Adrenal gland (tissue), 5 donors: ENCODE results near the gene ZNF503.

Experiments used
- CTCF ChIP-seq, 6 experiments: fragments of 450-650 bp in 4 of 6; fragments of 200-600 bp in 2 of 6; sonication (generic) in 1 of 6; IDR thresholded peaks; 1 replicate in 5 of 6; 2 replicates in 1 of 6; pipeline versions ENCODE4 v1.5.1 to v1.8.0; 2016 to 2021; ENCODE audit warnings: antibody characterized with exemption in 6 of 6, mild to moderate bottlenecking in 2 of 6, moderate library complexity in 1 of 6
- POLR2A ChIP-seq, 2 donors: fragments of 450-650 bp; IDR thresholded peaks; one replicate each; pipeline ENCODE4 v1.6.1; 2017; ENCODE audit warnings: antibody characterized with exemption in 2 of 2, mild to moderate bottlenecking in 2 of 2, moderate library complexity in 1 of 2
- donor health status: DM: no; HTN: no; CAD: no.

- no peak for TF ChIP-seq CTCF (IDR thresholded peaks at IDR 0.05)
- TF ChIP-seq POLR2A (IDR thresholded peaks at IDR 0.05): no peak
Measured at GRCh38 chr10:75379817-75380216, 21.7 kb downstream of the ZNF503 start.
